HepG2 (cell line): ENCODE results near the gene PDP2. TPM values are rescaled to one million over a fixed set of nuclear protein-coding genes. Genes with fewer than 3 reads are reported as not detected.

Source experiments
- ADNP ChIP-seq: sonication (generic); formaldehyde crosslinking; IDR thresholded peaks from 2 replicates; pipeline ENCODE4 v1.4.0; 2020; ENCODE audit warnings: missing genetic modification reagents
- ARHGAP35 ChIP-seq: sonication (generic); formaldehyde crosslinking; IDR thresholded peaks from 2 replicates; pipeline ENCODE4 v1.9.0; 2022; ENCODE audit warnings: mild to moderate bottlenecking, inconsistent platforms, moderate library complexity, missing genetic modification reagents, borderline replicate concordance
- ARNTL ChIP-seq: sonication (generic); formaldehyde crosslinking; IDR thresholded peaks from 2 replicates; pipeline ENCODE4 v1.4.0; 2020; ENCODE audit warnings: mild to moderate bottlenecking, missing genetic modification reagents
- FOXA3 ChIP-seq: IDR thresholded peaks from 2 replicates; pipeline ENCODE4 v1.6.1; 2016; ENCODE audit warnings: missing genetic modification reagents, missing compliant biosample characterization
- GATAD1 ChIP-seq: IDR thresholded peaks from 2 replicates; pipeline ENCODE4 v1.6.1; 2016; ENCODE audit warnings: missing genetic modification reagents, missing compliant biosample characterization
- KDM5B ChIP-seq: sonication (generic); formaldehyde crosslinking; IDR thresholded peaks from 2 replicates; pipeline ENCODE4 v1.4.0; 2020; ENCODE audit warnings: missing genetic modification reagents, mild to moderate bottlenecking, borderline replicate concordance
- MAX ChIP-seq: IDR thresholded peaks from 2 replicates; pipeline ENCODE4 v1.6.1; 2012; ENCODE audit warnings: inconsistent platforms
- MTF2 ChIP-seq: sonication (generic); formaldehyde crosslinking; IDR thresholded peaks from 2 replicates; pipeline ENCODE4 v1.5.0; 2020; ENCODE audit warnings: missing genetic modification reagents, borderline replicate concordance
- MXD4 ChIP-seq: IDR thresholded peaks from 2 replicates; pipeline ENCODE4 v1.6.1; 2016; ENCODE audit warnings: mild to moderate bottlenecking, missing biosample characterization, missing genetic modification reagents
- NFE2L1 ChIP-seq: sonication (generic); formaldehyde crosslinking; IDR thresholded peaks from 2 replicates; pipeline ENCODE4 v1.4.0; 2020; ENCODE audit warnings: missing genetic modification reagents, mild to moderate bottlenecking, borderline replicate concordance
- NFIC ChIP-seq: IDR thresholded peaks from 2 replicates; pipeline ENCODE4 v1.6.1; 2012; ENCODE audit warnings: mild to moderate bottlenecking, low read length, inconsistent platforms
- PHF5A ChIP-seq: IDR thresholded peaks from one replicate; pipeline ENCODE4 v1.6.1; 2018; ENCODE audit warnings: low read depth, missing genetic modification reagents; ENCODE audit not compliant: unreplicated experiment
- SMC3 ChIP-seq: IDR thresholded peaks from 2 replicates; pipeline ENCODE4 v1.6.1; 2011; ENCODE audit warnings: low read length, improper control_type of control experiment
- SOX13 ChIP-seq, 3 experiments: fragments of 450-650 bp in 1 of 3; sonication (generic) in 1 of 3; formaldehyde crosslinking in 1 of 3; IDR thresholded peaks in 2 of 3; conservative IDR thresholded peaks in 1 of 3; 2 replicates each; pipeline versions ENCODE4 v1.5.0 to v1.6.1; 2016 to 2020; ENCODE audit warnings: antibody characterized with exemption in 1 of 3, mild to moderate bottlenecking in 1 of 3, missing compliant biosample characterization in 1 of 3, missing genetic modification reagents in 1 of 3, moderate library complexity in 1 of 3
- TOPORS ChIP-seq: sonication (generic); formaldehyde crosslinking; IDR thresholded peaks from 2 replicates; pipeline ENCODE4 v1.8.0; 2023; ENCODE audit warnings: mild to moderate bottlenecking, missing genetic modification reagents
- WIZ ChIP-seq: sonication (generic); formaldehyde crosslinking; IDR thresholded peaks from 2 replicates; pipeline ENCODE4 v1.5.1; 2020; ENCODE audit warnings: mild to moderate bottlenecking, missing genetic modification reagents
- ZNF282 ChIP-seq: fragments of 450-650 bp; IDR thresholded peaks from 2 replicates; pipeline ENCODE4 v1.6.1; 2018; ENCODE audit not compliant: partially characterized antibody
- ZNF501 ChIP-seq: sonication (generic); formaldehyde crosslinking; IDR thresholded peaks from 2 replicates; pipeline ENCODE4 v1.5.1; 2020; ENCODE audit warnings: mild to moderate bottlenecking, moderate library complexity, missing genetic modification reagents
- ZNF549 ChIP-seq: sonication (generic); formaldehyde crosslinking; IDR thresholded peaks from 2 replicates; pipeline ENCODE4 v1.5.0; 2020; ENCODE audit warnings: missing genetic modification reagents
- ZNF605 ChIP-seq: sonication (generic); formaldehyde crosslinking; IDR thresholded peaks from 2 replicates; pipeline ENCODE4 v1.8.0; 2022; ENCODE audit warnings: mild to moderate bottlenecking, missing genetic modification reagents
- ZNF629 ChIP-seq: sonication (generic); formaldehyde crosslinking; conservative IDR thresholded peaks from 2 replicates; pipeline ENCODE4 v1.5.0; 2020; ENCODE audit warnings: missing genetic modification reagents
- ZNF710 ChIP-seq: sonication (generic); formaldehyde crosslinking; IDR thresholded peaks from 2 replicates; pipeline ENCODE4 v1.5.0; 2020; ENCODE audit warnings: mild to moderate bottlenecking, missing genetic modification reagents, borderline replicate concordance
- ZNF891 ChIP-seq: sonication (generic); formaldehyde crosslinking; IDR thresholded peaks from 2 replicates; pipeline ENCODE4 v1.5.0; 2020; ENCODE audit warnings: mild to moderate bottlenecking, missing genetic modification reagents
- polyA plus RNA-seq, 8 experiments: library from polyadenylated mRNA; depleted of rRNA in 3 of 8; stranded (reverse) in 7 of 8; unstranded in 1 of 8; fragments of >200 nt; fragmentation: Illumina TruSeq in 4 of 8; extraction: Trizol in 4 of 8; gene quantifications; 2 replicates each; pipeline versions ENCODE4 v1.2.1 to v1.2.3, GENCODE V29; 2011 to 2016; ENCODE audit warnings: low read depth in 4 of 8, missing spikeins in 1 of 8, mixed read lengths in 1 of 8; ENCODE audit not compliant: insufficient read depth in 1 of 8
- total RNA-seq, 5 experiments: library from RNA; depleted of rRNA; stranded (reverse); fragments of >200 nt; fragmentation: Illumina TruSeq; extraction: Trizol; gene quantifications; 2 replicates each; pipeline ENCODE4 v1.2.3, GENCODE V29; 2016; ENCODE audit warnings: low read depth in 1 of 5
- TF ChIP-seq, protein P1 (sequence below): sonication (generic); formaldehyde crosslinking; IDR thresholded peaks from 2 replicates; pipeline ENCODE4 v1.4.0; 2020; ENCODE audit warnings: mild to moderate bottlenecking, missing genetic modification reagents
- TF ChIP-seq, protein P2 (sequence below): sonication (generic); formaldehyde crosslinking; IDR thresholded peaks from 2 replicates; pipeline ENCODE4 v1.4.0; 2020; ENCODE audit warnings: missing genetic modification reagents

The PDP2 gene
- total and polyA plus RNA-seq, 2 of the 13 experiments (the other 11 are each of a cell fraction or from before 2014, with no cell fraction given): 12.8 to 15.8 TPM

- TF ChIP-seq ZNF710 (CRISPR knock-in tag): peak; percentile 53; the same call in 1 of the 2 replicates
- no peak for TF ChIP-seq NFIC
- peak; percentile 99; the same call in 1 of the 2 replicates for TF ChIP-seq MTF2 (CRISPR knock-in tag)
- TF ChIP-seq ZNF629: 0 out of 2 replicates have a peak, but pooled peaks have one; percentile 30
- 0 out of 2 replicates have a peak, but pooled peaks have one; percentile 44 for TF ChIP-seq MXD4 (CRISPR knock-in tag)
- TF ChIP-seq NFE2L1 (CRISPR knock-in tag): no peak
- peak; percentile 11; the same call in 1 of the 2 replicates for TF ChIP-seq SMC3
- no peak for TF ChIP-seq FOXA3 (CRISPR knock-in tag)
- no peak for TF ChIP-seq SOX13 (IDR thresholded peaks at IDR 0.05)
- TF ChIP-seq SOX13 (CRISPR knock-in tag; conservative IDR thresholded peaks at IDR 0.05 in 1 of 2, IDR thresholded peaks at IDR 0.05 in 1 of 2): no peak; a peak in 1 of 4 replicates
- peak; percentile 92 for TF ChIP-seq ZNF605
- 0 out of 2 replicates have a peak, but pooled peaks have one; percentile 50 for TF ChIP-seq WIZ (CRISPR knock-in tag)
- TF ChIP-seq, protein P1, sequence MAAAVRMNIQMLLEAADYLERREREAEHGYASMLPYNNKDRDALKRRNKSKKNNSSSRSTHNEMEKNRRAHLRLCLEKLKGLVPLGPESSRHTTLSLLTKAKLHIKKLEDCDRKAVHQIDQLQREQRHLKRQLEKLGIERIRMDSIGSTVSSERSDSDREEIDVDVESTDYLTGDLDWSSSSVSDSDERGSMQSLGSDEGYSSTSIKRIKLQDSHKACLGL (CRISPR knock-in tag): peak; percentile 81
- TF ChIP-seq, protein P2, sequence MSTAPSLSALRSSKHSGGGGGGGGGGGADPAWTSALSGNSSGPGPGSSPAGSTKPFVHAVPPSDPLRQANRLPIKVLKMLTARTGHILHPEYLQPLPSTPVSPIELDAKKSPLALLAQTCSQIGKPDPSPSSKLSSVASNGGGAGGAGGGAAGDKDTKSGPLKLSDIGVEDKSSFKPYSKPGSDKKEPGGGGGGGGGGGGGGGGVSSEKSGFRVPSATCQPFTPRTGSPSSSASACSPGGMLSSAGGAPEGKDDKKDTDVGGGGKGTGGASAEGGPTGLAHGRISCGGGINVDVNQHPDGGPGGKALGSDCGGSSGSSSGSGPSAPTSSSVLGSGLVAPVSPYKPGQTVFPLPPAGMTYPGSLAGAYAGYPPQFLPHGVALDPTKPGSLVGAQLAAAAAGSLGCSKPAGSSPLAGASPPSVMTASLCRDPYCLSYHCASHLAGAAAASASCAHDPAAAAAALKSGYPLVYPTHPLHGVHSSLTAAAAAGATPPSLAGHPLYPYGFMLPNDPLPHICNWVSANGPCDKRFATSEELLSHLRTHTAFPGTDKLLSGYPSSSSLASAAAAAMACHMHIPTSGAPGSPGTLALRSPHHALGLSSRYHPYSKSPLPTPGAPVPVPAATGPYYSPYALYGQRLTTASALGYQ (CRISPR knock-in tag): no peak
- TF ChIP-seq ZNF891 (CRISPR knock-in tag): peak; percentile 94
- no peak for TF ChIP-seq ARNTL
- peak; percentile 46; the same call in 1 of the 2 replicates for TF ChIP-seq ARHGAP35 (CRISPR knock-in tag)
- peak; percentile 94 for TF ChIP-seq MAX
- no peak for TF ChIP-seq ZNF549
- 0 out of 2 replicates have a peak, but pooled peaks have one; percentile 71 for TF ChIP-seq TOPORS (CRISPR knock-in tag)
- peak; percentile 70 for TF ChIP-seq PHF5A
- TF ChIP-seq KDM5B (CRISPR knock-in tag): peak; percentile 89; the same call in 1 of the 2 replicates
- no peak for TF ChIP-seq ZNF282
- 0 out of 2 replicates have a peak, but pooled peaks have one; percentile 43 for TF ChIP-seq ZNF501 (CRISPR knock-in tag)
- peak; percentile 80; the same call in 1 of the 2 replicates for TF ChIP-seq ADNP
- TF ChIP-seq GATAD1 (CRISPR knock-in tag): peak; percentile 66
These were observed 7.2 kb upstream of the PDP2 start (continued) for GRCh38 chr16:66872943-66873684.
